Measurements from ENCODE around the gene SAXO1. TPM values are rescaled to one million over a fixed set of nuclear protein-coding genes. Genes with fewer than 3 reads are reported as not detected.

SAXO1 gene
- total RNA-seq, 1 experiment from 2014 or later, result 0.09 TPM

- no peak for TF ChIP-seq ZNF532 (CRISPR knock-in tag; IDR thresholded peaks at IDR 0.05; ENCODE audit: borderline replicate concordance)
- no peak for TF ChIP-seq ELF4 (CRISPR knock-in tag; IDR thresholded peaks at IDR 0.05; ENCODE audit: low read depth)
- TF ChIP-seq ZBTB43 (CRISPR knock-in tag; IDR thresholded peaks at IDR 0.05), result no peak
These were observed 2.1 kb downstream of the SAXO1 start (continued) for GRCh38 chr9:19030899-19031298.

DNA sequence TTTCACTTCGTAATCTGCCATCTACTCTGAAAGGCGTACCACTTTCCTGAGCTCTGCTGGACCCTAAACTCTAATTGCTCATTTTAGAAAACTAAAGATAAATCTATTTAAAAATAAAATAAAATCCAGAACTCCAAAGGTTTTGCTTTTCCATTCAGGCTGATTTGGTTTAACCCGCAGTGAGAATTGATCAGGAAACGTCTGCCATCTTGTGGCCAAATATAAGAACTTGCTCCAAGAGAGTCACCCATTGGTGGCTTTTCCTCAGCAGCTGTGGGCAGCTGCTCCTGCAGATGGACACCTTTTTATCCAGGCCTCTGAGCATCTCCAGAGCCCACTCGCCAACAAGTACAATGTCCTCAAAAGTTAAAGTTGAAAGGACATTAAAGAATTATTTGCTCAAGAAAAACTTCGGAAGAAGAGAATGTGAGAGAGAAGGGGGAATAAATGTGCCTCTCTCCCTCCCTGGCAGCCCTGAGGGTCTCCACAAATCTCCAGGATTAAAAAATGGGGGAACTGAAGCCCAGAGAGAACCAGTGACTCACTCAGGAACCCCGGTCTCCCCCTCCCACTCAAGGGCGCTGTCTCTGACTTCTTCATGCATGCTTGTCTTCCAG, 4.1 kb downstream of the SAXO1 start:
- TF ChIP-seq CTCF (IDR thresholded peaks at IDR 0.05) (peak; percentile 55), ZNF281 (CRISPR knock-in tag; IDR thresholded peaks at IDR 0.05) (no peak)
- Mint-ChIP-seq H3K27ac (no peak overlapping the region), H3K4me3 (no peak overlapping the region), H3K4me1 (no peaks in the 10 kb centered on the region), H3K9me3 (peaks cover 3% of the 10 kb centered on the region; the same call in 1 of the 2 replicates), H3K36me3 (no peaks in the 10 kb centered on the region), H3K27me3 (ENCODE audit: low read depth) (no peaks in the 10 kb centered on the region; the same call in 1 of the 2 replicates)
- ATAC-seq (peak; percentile 83), DNase-seq (ENCODE audit: low spot score) (no peak)
- CTCF ChIA-PET, result interaction anchor here (0.5 to 1.9 kb wide), 22 partner anchors 15 to 1508 kb away, joined by 3 to 13 read pairs (median 5); partner anchors contain the start of gene RRAGA
- POLR2A ChIA-PET, result no interaction called here

GRCh38 chr9:19027825-19028224, 5.2 kb downstream of the SAXO1 start:
- Mint-ChIP-seq H3K4me1 (no peaks in the 10 kb centered on the region), H3K4me3 (no peak overlapping the region), H3K9me3 (peaks cover 3% of the 10 kb centered on the region; the same call in 1 of the 2 replicates), H3K27me3 (ENCODE audit: low read depth) (no peaks in the 10 kb centered on the region; the same call in 1 of the 2 replicates), H3K36me3 (no peaks in the 10 kb centered on the region), H3K27ac (no peak overlapping the region)
- ChIA-PET POLR2A (no interaction called here), CTCF (interaction anchor here (0.8 to 1.8 kb wide), 6 partner anchors 21 to 1217 kb away, joined by 4 to 10 read pairs (median 5); partner anchors contain the start of gene RRAGA)
- TF ChIP-seq STAT6 (CRISPR knock-in tag; conservative IDR thresholded peaks at IDR 0.05; ENCODE audit: low read depth) (no peak), PRDM15 (CRISPR knock-in tag; IDR thresholded peaks at IDR 0.05) (no peak), ATF3 (CRISPR knock-in tag; conservative IDR thresholded peaks at IDR 0.05) (no peak), TEAD4 (CRISPR knock-in tag; IDR thresholded peaks at IDR 0.05) (no peak)
- DNase-seq (ENCODE audit: low spot score), result no peak
- ATAC-seq, result no peak
